Stimulated activated CD4-positive, alpha-beta T cell treated with anti-CD3 and anti-CD28 coated beads, Interleukin-12 subunit alpha, Interleukin-12 subunit beta, amount 100 ng/mL, for 24 hours (primary cell): ENCODE data around the gene LDHA.

Experiments
- DNase-seq, 2 experiments: peaks; one replicate each; pipeline ENCODE4 v3.0.0-alpha.2; 2020; ENCODE audit warnings: low read depth in 2 of 2

Gene LDHA

DNA sequence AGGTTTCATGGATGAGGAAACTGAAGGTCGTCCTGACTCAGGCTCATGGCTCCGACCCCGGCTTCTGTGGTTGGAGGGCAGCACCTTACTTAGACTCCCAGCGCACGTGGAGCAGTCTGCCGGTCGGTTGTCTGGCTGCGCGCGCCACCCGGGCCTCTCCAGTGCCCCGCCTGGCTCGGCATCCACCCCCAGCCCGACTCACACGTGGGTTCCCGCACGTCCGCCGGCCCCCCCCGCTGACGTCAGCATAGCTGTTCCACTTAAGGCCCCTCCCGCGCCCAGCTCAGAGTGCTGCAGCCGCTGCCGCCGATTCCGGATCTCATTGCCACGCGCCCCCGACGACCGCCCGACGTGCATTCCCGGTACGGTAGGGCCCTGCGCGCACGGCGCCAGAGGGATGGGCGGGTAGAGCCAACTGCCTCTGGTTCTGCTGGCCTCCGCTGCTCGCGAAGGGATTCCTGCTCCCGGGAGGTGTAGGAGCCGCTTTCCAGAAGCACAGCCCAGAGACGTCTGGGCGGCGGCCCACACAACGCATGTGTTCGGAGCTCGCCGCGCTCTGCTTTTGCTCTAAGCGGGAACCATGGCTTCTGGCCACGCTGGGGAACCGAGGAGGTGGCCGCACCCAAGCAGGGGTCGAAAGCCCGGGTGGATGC lies at the start of gene LDHA:
Gene LDHA (plus strand): TSS at position 289 of the 653 bp plus-strand sequence. CDS start 2,280 bp downstream, outside the sequence.
- peak; percentile 99 to 100 for DNase-seq

DNA sequence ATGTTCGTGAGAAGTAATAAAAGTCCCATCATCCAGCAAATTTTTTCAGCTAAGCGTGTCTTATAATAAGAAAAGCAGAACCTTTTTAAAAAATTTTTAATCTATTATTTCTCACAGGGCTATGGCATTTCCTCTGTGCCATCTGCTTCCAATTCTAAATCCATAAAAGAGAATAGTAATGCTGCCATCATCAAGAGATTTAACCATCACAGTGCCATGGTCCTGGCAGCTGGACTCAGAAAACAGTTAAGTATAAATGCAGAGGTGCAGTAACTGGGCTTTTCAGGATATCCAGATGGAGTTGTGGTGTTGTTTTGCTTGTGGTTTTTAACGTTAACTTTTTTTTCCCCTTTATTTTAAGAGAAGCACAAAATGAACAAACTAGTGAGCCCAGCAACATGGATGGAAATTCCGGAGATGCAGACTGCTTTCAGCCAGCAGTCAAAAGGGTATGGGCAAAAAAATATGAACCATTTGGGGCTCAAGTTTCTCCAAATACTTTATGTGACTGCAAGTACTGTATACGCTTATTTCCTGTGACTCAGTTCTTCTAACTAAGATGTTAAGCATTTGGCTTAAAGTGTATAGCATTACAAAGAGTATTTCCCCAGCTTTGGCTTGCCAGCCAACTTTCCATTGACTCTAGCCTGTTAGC lies 46.8 kb upstream of the LDHA start:
- DNase-seq: no peak

DNA sequence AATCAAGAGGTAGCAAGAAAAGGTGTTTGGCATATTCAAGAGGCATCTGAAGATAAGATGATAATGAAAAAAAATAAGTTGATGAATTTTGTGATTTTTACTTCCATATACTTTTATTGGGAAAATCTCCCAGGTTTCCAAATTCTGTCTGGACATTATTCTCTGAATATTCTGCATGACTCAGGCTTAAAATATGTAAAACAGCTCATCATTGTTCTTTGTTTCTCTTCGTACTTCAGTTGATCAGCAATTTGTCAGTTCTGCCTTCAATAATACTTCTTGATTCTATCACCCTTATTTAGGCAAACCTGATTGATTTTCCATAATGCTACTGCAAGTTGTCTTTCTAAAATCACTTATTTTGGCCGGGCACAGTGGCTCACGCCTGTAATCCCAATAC lies 41.8 kb upstream of the LDHA start:
- DNase-seq: no peak

DNA sequence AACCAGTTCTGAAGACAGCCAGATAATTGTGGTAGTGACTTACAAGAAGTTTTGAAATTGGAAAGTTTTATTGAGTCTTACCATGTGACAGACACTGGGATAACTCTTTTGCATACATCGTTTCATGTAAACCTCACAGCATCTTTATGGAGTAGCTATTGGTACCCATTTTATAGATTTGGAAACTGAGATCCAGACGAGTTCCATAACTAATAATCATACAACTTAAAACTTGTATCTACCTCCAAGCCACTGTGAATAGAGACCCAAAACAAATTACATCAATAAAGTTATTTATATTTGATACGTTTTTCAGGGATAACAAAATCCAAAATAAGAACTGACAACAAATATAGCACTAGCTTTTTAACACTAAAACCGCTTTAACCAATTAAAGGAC lies 35.7 kb upstream of the LDHA start:
- no peak for DNase-seq

DNA sequence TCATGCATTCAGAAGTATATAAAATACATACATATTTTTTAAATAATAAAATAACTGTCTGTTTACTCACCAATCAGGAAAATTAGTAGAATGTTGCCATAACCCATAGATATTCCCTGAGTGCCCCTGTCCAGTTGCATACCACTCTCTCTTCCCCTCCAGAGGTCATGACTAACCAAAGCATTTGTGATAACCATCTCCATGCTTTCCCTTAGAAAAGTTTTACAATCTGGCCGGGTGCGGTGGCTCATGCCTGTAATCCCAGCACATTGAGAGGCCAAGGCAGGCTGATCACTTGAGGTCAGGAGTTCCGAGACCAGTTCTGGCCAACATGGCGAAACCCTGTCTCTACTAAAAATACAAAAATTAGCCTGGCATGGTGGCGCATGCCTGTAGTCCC lies 33.2 kb upstream of the LDHA start:
- DNase-seq: no peak

DNA sequence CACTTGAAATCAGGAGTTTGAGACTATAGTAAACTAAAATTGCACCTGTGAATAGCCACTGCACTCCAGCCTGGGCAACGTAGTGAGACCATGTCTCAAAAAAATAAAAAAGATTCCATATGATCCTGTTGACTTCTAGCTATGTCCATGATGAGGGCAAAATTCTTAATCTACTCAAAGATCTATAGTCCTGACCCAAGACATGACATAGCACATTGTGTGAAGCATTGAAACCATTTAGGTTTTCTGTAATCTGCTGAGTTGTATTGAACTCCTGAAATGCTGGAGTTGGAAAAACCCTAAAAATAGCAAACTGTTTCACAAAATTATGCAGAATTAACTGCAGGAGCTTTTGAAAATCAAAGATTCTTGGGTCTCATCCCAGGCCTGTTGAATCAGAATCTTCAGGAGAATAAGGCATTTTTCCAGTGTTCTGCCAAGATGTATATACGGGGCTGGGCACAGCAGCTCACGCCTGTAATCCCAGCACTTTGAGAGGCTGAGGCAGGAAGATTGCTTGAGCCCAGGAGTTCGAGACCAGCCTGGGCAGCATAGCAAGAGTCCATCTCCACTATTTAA lies 29.8 kb upstream of the LDHA start:
- DNase-seq: no peak

DNA sequence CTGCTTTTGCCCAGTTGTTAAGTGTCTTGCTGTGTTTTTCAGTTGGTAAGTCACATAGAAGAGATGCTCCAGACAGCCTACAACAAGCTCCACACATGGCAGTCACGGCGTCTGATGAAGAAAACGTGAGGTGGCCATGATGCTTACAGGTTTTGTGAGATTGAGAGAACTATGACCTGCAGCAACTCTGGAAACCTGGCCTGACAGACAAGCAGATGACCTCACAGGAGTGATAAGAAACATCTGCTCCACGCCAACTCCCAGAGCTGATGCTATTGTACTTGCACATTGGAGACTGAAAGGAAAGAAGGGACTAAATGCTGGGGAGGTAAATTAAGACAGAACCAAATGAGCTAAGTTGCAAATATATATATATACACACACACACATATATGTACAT lies 28.6 kb upstream of the LDHA start:
- DNase-seq: no peak

DNA sequence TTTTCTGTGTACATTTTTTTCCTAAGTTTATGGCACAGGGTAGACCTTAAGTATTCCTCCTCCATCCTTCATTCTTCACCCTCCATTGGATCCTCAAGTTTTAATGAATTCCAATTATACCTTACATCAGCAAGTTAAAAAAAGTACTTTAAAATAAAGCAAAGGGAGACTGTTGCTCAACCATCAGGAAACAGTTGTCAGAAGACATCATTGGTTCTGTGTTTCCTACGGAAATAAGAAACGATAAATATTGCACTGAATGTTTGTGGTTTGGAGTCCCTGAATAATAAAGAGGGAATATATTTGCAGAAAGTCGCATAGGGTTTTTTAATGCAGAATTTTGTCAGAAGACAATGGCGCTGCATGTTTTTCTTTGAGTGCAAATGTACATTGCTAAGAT lies 28.1 kb upstream of the LDHA start:
- no peak for DNase-seq

DNA sequence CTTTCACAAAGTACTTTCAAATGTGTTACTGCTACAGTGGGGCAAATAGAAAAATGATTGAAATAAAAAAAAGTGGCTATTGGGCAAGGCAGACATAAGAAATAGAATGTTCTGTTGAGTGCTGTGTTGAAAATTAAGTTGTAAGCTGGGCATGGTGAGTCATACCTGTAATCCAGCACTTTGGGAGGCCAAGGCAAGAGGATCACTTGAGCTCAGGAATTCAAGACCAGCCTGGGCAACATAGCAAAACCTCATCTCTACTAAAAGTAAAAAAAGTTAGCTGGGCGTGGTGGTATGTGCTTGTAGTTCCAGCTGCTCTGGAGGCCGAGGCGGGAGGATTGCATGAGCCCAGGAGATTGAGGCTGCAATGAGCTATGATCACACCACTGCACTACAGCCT lies 26.9 kb upstream of the LDHA start:
- DNase-seq: no peak

DNA sequence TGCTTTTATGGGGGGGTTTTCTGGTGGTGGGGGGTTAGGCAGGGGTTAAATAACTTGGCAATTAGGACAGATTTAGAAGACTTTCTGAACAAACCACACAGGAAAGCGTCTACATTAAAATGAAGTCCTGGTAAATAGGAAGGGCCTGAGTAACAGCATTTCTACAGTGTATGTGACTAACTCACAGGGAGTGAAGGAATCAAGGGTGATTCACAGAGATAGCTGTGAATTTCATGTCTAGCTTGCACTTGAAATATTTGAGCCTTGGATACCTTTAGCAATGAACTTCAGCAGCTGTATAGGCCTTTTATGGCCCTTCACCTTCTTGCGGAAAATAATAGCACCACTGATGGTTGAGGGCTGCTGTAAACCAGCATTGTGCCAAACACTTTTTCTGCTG lies 26.1 kb upstream of the LDHA start:
- no peak for DNase-seq

DNA sequence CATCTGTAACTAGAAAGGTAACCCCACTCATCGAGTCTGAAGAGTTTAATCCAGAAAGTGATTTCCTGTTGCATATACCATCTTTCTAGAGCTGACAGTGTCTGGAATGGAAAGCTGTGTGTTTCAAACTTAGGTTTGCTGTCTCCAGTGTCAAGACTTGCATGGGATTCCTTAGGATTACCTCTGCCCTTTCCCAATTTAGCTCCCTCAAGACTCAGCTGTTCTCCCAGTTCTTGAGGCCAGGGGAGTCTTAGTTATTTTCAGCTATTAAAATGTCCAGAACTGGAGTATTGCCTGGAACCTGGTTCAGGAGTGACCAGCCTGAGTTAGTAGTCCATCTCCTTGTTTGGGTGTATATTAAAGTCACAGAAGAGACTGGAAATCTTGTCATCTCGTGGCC lies 25.0 kb upstream of the LDHA start:
- DNase-seq: no peak

DNA sequence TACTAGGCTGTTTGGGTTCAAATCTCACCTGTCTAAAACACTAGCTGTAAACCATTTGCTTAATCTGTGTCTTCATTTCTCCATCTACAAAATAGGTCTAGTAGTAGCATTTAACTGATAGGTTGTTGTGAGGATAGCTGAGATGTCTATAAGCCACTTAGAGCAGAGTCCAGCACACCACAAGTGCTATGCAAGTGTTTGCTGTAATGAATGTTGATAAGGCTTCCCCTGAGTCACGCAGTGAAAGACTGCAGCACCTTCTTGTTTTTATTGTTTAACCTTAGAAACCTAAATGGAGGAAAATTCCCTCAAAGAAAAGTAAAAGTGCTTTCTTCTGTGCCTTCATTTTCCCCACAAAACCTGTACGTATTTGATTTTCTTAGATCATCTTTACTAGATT lies 23.1 kb upstream of the LDHA start:
- no peak for DNase-seq

DNA sequence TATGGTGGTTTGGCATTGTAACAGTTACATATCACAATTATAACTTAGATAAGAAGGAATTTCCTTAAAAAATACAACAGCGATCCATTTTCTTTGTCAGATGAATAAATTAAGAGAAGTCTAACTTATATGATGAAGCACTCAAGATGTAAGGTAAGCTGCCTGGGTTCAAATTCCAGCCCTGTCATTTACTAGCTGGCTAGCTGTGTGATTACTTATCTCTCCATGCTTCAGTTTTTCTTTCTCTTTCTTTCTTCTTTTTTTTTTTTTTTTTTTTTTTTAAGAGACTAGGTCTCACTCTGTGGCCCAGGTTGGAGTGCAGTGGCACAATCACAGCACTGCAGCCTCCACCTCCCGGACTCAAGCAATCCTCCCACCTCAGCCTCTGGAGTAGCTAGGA lies 22.2 kb upstream of the LDHA start:
- DNase-seq: no peak

DNA sequence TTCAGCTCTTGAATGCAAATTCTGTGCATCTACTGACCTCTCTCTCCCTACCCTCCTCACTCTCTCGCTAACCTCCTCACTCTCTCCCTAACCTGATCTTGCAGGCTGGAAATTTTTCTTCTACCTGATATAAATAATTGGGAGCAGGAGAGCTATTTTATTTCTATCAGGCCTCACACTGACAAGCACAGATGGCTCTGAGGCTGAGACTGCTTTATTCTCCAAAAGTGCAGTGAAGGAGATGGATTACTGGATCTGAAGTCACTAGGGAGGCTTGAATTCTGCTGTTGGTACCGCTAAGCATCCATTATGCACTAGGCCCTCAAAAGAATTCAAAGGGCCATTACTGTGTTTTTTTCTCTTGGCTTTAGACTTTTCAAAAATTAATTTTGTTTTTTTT lies 19.4 kb upstream of the LDHA start:
- no peak for DNase-seq

DNA sequence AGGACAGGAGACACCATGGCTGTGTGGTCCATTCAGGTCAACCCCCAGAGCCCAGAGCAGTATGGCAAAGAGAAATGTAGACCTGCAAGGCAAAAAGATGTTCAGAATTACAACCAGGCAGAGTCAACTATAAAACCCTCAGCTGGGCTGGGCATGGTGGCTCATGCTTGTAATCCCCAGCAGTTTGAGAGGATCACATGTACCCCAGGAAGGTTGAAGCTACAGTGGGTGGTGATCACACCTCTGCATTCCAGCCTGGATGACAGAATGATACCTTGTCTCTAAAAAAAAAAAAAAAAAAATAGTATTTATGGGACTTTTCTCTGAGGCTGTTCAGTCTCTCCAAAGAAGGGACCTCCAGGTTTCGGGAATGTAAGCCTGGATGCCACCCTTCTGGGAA lies 18.4 kb upstream of the LDHA start:
- DNase-seq: no peak

DNA sequence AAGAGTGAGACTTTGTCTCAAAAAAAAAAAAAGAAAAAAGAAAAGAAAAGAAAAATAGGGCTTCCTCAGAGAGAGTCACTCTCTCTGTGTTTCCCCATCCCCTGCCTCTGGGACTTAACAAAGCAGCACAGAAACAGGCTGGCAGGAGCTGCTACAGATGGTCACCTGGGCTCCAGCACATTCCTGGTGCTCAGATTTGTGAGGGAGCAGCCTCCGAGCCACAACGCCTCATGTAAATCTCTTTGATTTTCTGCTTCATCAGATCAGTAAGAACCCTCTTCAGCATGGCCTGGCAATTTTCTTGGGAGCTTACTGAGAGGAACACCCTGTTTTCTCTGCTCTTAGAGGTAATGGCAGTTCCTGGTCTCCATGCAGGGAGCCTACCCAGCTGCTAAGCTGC lies 15.2 kb upstream of the LDHA start:
- no peak for DNase-seq

DNA sequence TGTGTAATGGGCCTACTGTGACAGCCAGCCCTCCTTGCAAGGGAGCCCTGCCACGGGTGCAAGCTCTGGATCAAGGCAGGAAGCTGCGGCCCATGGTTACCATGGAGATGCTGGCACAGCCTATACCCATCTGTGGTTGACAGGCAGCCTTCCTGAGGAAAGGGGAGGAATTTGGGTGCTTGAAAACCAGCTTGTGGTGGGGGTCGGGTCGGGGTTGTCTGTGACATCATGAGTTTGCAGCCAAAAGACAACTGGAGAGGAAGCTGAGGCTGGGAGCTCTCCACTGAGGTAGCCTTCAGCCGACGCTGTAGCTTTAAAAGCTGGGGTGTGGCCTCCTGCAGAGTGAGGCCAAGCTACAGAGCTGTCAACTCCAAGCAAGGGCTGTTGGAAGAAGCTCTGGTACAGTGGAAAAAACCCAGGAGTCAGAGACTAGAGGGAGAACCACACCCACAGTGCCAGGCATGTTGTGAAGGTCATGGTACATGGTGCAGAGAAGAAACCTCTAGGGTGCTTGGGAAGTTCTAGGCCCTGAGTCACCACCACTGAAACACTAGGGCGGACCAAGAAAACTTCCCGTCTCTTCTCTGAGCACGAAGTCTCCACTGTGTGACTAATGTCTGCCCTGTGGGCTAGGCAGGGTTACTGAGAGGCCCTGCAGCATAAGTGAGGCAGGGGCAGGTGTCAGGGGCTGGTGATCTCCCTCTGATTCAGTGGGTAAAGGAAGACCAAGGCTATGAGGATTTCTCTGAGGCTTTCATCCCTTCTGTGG lies 10.8 kb upstream of the LDHA start:
- peak; percentile 62 to 73 for DNase-seq

DNA sequence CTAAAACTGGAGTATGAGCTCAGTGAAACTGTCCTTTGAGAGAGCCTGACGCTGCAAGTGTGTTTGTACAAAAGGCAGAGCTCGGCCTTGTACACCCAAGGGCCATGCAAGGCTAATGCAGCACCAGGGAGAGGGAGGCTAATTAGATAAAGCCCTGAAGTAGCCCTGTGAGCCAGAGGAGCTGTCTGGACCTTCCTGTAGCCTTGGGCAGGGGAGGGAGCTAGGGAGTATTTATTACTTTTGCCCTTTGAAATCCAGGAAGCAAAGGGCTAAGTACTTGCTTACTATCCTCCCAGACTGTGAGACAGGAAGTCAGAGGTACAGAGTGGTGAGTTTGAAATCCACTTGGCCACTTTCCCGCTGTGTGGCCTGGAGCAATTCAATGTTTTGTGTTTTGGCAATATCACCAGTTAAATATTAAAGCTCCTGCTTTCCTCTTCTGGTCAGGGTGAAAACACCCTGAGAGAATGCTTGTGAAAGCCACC lies 10.2 kb upstream of the LDHA start:
- DNase-seq: no peak

DNA sequence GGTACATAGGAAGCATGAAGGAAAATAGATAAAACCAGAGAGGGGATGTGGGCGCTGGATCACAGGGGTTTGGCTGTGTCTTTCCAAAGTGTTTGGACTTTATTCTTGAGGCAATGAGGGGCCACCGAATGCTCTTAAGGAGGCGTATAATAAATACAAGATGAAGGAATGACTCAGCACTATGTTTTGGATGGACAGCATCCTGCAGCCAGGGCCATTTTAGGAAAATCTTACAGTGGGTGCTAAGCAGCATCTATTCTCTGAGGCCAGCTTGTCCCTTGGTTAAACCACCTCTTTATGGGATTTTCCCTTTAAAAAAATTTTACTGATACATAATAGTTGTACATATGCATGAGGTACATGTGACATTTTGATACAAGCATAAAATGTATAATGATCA lies 4.3 kb upstream of the LDHA start:
- DNase-seq: no peak

DNA sequence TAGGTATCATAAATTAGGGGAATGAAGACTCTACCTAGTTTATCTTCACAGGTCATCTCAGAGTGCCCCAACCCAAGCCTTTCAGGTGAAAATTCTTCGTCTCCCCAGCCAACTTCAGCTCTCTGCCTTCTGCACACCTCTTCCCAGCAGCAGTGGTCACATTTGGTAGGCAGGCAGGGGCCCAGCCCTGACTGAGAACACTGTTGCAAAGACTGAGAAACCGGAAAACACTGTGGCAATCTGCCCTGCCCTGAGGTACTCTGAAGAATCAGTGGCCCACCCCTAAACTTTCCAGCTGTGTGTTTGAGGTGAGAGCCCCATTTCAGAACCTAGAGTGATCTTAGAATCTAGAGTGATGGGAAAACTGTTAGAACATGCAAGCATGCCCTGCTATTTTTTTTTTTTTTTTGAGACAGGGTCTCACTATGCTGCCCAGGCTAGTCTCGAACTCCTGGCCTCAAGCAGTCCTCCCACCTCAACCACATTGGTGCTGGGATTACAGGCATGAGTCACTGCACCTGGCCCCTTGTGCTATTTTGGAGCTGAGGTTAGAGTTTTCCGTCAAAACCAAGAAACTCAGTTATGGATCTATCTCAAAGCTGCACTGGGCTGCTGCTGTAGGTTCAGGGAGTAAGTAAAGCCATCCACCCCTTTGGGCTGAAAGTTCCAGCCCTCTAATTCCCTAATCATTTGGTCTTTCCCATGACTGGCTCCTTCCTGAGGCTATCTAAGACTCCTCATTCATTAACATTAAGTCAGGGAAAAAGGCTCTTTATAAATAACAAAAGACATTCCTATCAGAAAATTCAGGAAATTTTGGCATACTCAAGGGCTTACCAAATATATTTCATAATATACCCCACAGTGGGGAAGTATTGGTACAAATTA lies 1.7 kb upstream of the LDHA start:
- no peak for DNase-seq

DNA sequence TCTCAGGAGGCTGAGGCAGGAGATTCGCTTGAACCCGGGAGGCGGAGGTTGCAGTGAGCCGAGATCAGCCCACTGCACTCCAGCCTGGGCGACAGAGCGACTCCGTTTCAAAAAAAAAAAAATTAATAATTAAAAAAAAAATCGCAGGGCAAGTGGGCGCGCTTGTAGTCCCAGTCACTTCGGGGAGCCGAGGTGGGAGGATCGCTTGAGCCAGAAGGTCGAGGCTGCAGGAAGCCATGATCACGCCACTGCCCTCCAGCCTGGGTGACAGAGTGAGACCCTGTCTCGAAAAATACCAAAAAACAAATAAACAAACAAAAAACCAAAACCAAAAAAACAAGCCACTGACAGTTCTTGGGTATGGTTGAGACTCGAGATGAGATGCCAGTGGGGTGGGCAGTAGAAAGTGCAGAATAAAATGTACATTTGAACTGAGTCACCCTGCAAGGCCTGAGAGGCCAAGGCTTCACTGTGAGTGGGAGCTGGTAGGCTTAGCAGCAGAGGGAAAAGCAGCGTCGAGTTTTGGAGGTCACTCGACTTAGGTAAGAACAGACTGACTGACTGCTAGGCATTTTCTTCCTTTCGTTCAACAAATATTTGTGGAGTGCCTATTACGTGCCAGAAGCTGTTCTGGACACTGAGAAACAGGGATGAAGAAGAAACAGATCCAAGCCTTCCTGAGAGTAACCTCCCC lies 635 bp upstream of the LDHA start:
- DNase-seq: no peak
